NB4 (cell line): ENCODE measurements around the gene AUH.

ENCODE experiments used
- MYC ChIP-seq: IDR thresholded peaks from 2 replicates; pipeline ENCODE4 v1.6.1; 2011; ENCODE audit warnings: low read depth, low read length
- POLR2A ChIP-seq: IDR thresholded peaks from 2 replicates; pipeline ENCODE4 v1.6.1; 2011; ENCODE audit warnings: mild to moderate bottlenecking; ENCODE audit not compliant: insufficient read length; ENCODE audit errors: extremely low read depth
- TF ChIP-seq, protein P1 (sequence below): IDR thresholded peaks from one replicate; pipeline ENCODE4 v1.5.1; 2012; ENCODE audit warnings: low read depth, low read length
- TF ChIP-seq, protein P2 (sequence below): IDR thresholded peaks from 2 replicates; pipeline ENCODE4 v1.6.1; 2011; ENCODE audit warnings: low read depth, low read length

GRCh38 chr9:91253488-91253887 is 108.2 kb downstream of the AUH start:
- TF ChIP-seq POLR2A = no peak
- TF ChIP-seq, protein P1, sequence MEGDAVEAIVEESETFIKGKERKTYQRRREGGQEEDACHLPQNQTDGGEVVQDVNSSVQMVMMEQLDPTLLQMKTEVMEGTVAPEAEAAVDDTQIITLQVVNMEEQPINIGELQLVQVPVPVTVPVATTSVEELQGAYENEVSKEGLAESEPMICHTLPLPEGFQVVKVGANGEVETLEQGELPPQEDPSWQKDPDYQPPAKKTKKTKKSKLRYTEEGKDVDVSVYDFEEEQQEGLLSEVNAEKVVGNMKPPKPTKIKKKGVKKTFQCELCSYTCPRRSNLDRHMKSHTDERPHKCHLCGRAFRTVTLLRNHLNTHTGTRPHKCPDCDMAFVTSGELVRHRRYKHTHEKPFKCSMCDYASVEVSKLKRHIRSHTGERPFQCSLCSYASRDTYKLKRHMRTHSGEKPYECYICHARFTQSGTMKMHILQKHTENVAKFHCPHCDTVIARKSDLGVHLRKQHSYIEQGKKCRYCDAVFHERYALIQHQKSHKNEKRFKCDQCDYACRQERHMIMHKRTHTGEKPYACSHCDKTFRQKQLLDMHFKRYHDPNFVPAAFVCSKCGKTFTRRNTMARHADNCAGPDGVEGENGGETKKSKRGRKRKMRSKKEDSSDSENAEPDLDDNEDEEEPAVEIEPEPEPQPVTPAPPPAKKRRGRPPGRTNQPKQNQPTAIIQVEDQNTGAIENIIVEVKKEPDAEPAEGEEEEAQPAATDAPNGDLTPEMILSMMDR = no peak
- TF ChIP-seq, protein P2, sequence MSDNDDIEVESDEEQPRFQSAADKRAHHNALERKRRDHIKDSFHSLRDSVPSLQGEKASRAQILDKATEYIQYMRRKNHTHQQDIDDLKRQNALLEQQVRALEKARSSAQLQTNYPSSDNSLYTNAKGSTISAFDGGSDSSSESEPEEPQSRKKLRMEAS = no peak
- no peak for TF ChIP-seq MYC
